ENCODE data around the gene KIAA0825.
"Not testable (repeated sequence)": the region's sequence is repeated elsewhere in the genome, so short reads cannot be mapped to it uniquely, and the experiment has no call there.

Gene KIAA0825

GRCh38 chr5:94159144-94159543 is 459.3 kb downstream of the KIAA0825 start:
- DNase-seq = no peak

GRCh38 chr5:94157704-94158539 is 460.5 kb downstream of the KIAA0825 start:
- no peak for DNase-seq

DNA sequence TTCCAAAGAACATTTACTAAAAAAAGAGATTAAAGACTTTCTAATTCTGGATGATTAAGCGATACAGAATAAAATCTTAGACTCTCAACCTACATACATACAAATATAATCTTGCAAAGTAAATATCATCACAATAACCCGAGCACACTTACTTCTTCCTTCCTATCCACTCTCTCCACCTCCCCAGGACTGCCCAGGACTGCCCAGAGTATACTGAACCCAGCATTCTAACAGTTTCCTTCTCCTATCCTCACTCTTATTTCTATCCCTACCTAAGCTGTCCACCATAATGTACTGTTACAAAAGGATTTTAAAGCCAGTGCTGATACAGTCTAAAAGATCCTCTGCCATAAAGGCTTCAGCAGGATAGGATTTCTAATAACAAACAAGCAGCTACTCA is 463.7 kb downstream of the KIAA0825 start:
- no peak for DNase-seq

DNA sequence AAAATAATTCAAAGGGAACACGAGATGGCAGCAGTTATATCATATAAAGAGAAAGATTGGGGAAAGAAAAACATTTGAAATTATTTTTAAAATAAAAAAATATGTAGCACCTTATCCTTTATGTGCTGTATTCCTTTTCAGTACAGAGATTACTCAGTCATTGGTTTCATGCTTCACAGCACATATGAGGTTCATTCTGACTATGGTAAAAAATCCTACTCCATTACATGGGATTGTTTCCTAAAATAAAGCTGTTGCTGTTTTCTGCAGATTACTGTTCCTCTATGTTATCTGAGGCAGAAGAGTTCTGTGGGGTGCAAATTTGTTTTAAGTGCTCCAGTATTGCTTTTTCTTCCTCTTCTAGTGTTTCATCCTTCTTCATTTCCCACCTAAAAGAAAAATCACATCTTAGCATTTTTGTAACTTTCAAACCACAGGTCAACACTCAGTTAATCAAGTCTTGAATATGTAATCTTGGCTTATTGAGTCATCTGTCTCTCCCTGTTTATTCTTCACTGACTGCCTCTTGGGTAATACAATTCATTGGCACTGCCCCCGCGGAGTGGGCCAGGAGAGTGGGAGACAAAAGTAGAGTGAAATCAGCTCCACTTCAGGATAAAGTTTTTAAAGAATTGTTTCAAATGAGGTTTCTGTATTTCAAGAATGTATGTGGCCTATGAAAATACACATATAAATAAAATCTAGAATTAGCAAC is 464.5 kb downstream of the KIAA0825 start:
- DNase-seq = no peak

- DNase-seq = not testable (repeated sequence)
Observed at GRCh38 chr5:94143621-94144020, 474.8 kb downstream of the KIAA0825 start.

GRCh38 chr5:94140300-94140699 is 478.1 kb downstream of the KIAA0825 start:
- no peak for DNase-seq

DNA sequence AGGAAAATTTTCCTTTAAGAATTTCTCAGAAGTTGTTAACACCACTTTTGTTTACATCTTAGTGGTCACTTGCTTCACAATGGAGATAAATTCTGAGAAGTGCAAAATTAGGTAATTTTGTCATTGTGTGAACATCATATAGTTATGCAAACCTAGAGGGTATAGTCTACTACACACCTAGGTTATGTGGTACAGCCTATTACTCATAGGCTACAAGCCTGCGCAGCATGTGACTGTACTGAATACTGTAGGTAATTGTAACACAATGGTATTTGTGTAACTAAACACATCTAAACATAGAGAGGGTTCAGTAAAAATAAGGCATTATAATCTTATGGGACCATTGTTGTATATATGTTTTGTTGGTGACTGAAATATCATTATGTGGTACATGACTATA is 488.3 kb downstream of the KIAA0825 start:
- DNase-seq = no peak

DNA sequence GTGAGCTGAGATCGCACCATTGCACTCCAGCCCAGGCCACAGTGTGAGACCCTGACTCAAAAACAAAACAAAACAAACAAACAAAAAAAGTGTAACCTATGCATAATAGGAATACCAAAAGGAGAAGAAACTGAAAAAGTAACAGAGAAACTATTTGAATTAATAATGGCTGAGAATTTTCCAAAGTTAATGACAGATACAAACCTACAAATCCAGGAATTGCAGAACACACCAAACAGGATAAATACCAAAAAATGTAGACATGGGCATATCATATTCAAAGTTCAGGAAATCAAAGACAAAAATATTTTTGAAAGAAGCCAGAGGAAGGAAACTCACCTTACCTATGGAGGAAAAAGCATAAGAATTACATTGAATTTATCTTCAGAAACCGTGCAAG is 493.3 kb downstream of the KIAA0825 start:
- no peak for DNase-seq

DNA sequence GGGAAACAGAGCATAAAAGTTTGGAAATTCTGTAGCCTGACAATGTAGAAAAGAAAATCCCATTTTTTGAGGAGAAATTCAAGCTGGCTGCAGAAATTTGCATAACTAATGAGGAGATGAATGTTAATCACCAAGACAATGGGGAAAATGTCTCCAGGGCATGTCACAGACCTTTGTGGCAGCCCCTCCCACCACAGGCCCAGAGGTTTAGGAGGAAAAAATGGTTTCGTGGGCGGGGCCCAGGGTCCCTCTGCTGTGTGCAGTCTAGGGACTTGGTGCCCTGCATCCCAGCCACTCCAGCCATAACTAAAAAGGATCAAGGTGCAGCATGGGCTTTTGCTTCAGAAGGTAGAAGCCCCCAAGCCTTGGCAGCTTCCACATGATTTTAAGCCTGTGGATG is 502.1 kb downstream of the KIAA0825 start:
- not testable (repeated sequence) for DNase-seq

DNA sequence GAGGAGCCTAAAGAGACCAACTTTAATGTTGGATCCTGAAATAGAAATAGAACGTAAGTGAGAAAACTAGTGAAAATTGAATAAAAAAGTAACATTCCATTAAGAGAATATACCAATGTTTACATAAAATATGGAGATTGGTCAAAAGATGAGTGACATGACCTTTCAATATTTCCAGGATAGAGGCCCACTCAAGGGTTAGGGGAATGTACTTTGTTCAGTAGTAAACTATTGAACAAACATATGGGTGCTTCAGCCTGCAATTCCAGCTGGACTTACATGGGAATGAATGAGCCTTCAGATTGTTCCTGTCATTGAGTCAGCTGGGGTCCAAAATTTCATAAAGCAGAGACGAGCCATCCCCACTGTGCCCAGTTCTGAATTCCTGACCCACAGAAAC is 505.3 kb downstream of the KIAA0825 start:
- DNase-seq = no peak

GRCh38 chr5:94111209-94112004 is 507.0 kb downstream of the KIAA0825 start:
- DNase-seq = peak; percentile 96

GRCh38 chr5:94103514-94104245 is 514.7 kb downstream of the KIAA0825 start:
- no peak for DNase-seq

Data from inflammatory macrophage treated with lipopolysaccharide for 4 hours (primary cell).